Measurements from ENCODE around the gene STK38L.
A peak's percentile ranks its signal among the peaks of the same experiment; 100 is the strongest.

The STK38L gene

DNA sequence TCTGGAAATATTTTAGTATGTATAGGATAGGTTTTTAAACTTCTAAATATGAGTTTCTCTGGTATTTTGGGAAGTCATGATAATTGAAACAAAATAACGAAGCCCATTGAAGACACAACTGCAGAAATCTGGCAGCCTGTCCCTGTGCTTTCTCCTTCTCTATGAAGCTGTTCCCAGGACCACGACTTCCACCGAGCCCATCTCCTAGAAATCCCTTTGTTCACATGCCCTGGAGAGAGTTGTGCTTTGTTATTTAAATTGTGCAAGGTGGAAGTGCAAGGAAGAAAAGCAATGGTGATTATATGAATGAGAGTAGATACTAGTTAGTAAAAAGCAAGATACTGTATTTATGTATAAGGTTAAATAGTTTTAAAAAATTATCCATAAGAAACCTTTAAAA is 32.2 kb downstream of the STK38L start:
- no peak for DNase-seq (ENCODE audit: low read depth in 2 of 2)

DNA sequence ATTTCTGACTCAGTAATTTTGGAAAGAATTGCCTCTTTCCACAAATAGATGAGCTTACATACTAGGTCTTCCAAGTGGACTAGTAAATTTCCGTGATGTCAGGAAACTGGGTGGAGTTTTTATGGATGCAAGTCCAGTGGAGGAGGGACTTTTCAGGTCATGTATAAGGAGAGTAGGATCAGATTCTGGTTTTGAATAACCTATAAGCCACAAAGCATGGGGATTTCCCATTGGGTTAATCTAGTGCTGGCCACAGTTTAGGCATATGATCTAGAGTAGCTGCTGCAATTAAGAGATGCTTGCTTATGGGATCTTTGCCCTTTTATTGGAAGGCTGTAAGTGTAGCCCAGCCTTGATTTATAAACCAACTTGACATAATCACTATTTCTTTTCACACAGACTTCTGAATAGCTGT is 33.8 kb downstream of the STK38L start:
- DNase-seq (ENCODE audit: low read depth in 2 of 2) = peak; percentile 41 to 43

DNA sequence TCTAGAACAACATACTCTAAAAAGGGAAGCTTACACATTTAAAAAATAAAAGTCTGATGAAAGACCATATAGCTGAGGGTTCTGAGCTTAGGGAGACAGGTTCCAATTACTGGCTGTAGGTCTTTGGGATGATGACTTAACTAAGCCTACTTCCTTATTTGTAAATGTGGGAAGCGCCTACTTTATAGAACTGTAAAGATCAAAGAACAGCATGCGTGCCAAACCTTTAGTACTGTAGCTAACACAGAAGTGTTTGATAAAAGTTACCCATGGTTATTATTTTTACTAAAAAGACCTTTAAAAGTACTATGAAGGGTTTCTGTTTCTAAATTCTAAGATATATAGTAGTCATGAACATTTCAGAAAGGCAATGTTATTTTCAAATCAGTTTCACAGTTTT is 35.7 kb downstream of the STK38L start:
- no peak for DNase-seq (ENCODE audit: low read depth in 2 of 2)

DNA sequence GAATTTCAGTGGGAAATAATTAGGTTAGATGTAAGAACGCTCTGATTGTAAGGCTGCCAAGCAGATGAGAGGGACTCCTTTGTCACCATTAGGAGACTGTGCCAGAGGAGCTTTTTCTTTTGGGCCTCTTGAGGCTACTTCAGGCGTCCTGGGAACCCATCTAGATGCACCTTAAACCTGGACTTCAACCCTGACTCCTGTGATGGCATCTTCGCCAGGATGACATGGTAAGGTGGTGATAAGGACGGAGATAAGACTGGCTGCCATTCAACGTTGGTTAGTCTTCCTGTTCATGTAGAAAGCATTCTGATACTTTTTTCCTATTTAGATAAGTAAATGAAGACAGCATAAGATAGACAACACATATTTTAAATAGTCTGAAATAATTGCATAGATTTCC is 36.3 kb downstream of the STK38L start:
- DNase-seq (ENCODE audit: low read depth in 2 of 2) = no peak

DNA sequence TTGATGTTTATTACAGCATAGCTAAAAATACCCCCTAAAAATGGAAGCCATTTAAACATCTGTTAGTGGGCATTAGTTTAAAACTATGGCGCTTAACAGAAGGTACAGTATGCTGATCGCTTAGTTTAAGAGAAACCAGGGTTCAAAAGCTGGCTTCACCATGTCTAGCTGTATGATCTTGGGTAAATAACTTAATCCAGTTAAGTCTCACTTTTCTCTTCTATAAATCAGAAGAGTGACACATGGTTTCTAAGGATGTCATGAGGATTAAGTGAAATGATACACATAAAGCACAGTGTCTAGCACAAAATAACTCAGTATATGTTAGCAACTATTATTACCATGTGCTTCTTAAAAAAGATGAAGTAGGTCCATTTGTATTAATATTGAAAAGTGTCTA is 38.7 kb downstream of the STK38L start:
- DNase-seq (ENCODE audit: low read depth in 2 of 2) = no peak

- no peak for DNase-seq (ENCODE audit: low read depth in 2 of 2)
Observed at GRCh38 chr12:27284021-27284420, 39.9 kb downstream of the STK38L start.

GRCh38 chr12:27284751-27285150 is 40.7 kb downstream of the STK38L start:
- DNase-seq (ENCODE audit: low read depth in 2 of 2) = peak in 1 of 2 experiments; percentile 9

DNA sequence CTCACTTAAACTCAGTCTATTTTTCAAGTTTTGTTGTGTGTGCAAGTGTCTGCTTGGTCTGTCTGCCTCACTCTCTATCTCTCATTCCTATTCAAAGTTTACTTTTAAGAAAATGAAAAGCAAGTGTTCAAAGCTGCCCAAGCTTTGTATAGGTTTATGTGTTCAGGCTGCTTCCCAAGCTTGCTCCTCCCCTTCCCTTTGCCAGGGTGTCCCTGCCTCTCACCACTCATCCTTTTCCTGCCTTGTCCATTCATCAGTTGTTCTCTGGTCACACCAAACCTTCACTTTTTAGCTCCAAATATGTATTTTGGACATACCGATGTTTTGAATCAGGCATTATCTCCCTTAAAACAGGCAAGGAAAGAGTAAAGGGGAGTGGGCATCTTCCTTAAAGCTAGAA is 41.3 kb downstream of the STK38L start:
- DNase-seq (ENCODE audit: low read depth in 2 of 2) = no peak

GRCh38 chr12:27289414-27289813 is 45.3 kb downstream of the STK38L start:
- no peak for DNase-seq (ENCODE audit: low read depth in 2 of 2)

DNA sequence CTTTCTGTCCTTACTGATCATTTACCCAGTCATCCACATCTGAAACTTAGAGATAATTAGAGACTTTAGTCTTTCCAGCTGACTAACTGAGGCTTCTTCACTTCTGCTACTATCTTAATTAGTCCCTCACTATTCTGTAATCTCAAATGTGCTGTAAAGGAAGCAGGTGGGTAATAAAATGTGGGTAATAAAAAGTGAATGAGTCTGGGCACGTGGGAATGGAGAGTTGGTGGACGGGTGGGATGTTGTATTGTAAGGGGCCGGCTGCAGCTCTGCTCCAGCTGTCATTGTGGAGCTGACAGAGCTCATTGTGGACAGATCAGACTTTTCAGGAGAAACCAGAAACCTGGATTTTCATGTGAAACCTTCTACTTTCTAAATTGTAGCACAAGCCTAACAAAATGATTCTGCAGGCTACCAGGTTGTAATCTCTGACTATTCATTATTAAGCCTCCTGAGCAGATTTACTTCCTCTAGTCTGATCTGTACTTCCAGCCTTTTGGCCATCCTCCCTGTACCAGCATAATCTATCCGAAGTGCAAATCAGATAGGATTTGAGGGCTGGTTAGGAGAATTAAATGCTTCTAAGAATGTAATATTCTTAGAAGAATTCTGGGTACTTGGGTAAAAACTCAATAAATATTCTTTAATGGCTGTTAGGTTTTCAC is 46.5 kb downstream of the STK38L start:
- no peak for DNase-seq (ENCODE audit: low read depth in 2 of 2)

- DNase-seq (ENCODE audit: low read depth in 2 of 2) = no peak
Observed at GRCh38 chr12:27291862-27292261, 47.8 kb downstream of the STK38L start.

- no peak for DNase-seq (ENCODE audit: low read depth in 2 of 2)
Observed at GRCh38 chr12:27292718-27293117, 48.6 kb downstream of the STK38L start.

- DNase-seq (ENCODE audit: low read depth in 2 of 2) = no peak
Observed at GRCh38 chr12:27293463-27293862, 49.4 kb downstream of the STK38L start.

DNA sequence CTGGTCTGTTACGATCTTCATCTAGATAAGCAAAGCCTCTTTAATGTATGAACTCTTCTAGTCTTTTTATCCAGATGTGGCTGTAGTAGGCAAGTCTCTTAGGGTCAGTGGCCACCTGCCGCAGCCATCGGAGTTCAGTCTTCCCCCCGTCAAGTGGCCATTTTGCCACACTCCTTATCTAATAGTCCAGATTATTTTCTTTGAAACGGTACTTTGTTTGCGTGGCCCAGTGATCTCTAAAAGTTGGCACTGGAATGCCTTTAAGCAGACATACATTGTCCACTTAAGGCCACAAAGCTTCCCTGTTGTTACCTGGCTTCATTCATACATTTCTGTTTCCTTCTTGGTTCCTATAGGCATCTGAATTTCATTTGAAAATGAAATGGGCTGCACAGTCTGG is 52.6 kb downstream of the STK38L start:
- no peak for DNase-seq (ENCODE audit: low read depth in 2 of 2)

GRCh38 chr12:27297566-27297965 is 53.5 kb downstream of the STK38L start:
- no peak for DNase-seq (ENCODE audit: low read depth in 2 of 2)

GRCh38 chr12:27299102-27299501 is 55.0 kb downstream of the STK38L start:
- DNase-seq (ENCODE audit: low read depth in 2 of 2) = no peak

GRCh38 chr12:27300226-27300625 is 56.1 kb downstream of the STK38L start:
- no peak for DNase-seq (ENCODE audit: low read depth in 2 of 2)

DNA sequence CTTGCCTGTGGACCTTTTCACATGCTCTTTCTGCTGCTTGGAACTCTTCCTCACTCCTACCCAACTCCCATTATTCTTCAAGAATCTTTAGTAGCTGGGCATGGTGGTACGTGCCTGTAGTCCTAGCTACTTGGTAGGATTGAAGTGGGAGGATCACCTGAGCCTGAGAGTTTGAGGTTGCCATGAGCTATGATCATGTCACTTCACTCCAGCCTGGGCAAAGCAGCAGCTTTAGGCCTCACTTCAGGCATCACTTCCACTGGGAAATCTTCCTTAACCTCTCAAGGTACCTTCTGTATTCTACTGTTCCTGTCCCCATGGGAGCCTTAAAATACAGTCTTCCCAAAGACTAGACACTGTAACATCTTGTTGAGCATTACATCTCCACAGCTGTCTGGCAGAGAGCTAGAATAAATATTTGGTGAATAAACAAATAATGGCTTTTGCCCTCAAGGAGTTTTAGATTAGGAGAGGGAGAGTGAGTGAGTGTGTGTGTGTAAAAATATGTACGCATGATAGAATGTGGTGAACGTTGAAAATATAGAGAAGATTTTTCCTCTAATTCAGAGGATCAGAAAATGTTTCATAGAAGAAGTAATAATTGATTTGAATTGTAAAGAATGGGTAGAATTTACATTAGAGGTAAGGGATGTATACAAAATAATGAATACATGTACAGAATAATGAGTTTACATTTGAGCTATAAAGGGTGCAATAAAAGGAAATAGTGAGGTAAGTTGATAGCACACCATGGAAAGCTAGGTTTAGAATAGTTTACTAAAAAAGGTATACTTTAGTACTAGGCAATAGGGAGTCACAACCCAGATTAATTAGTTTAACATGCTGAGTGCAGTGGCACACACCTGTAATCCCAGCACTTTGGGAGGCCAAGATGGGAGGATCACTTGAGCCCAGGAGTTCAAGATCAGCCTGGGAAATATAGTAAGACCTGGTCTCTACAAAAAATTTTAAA is 59.3 kb downstream of the STK38L start:
- no peak for DNase-seq (ENCODE audit: low read depth in 2 of 2)

- no peak for DNase-seq (ENCODE audit: low read depth in 2 of 2)
Observed at GRCh38 chr12:27304856-27305255, 60.8 kb downstream of the STK38L start.

DNA sequence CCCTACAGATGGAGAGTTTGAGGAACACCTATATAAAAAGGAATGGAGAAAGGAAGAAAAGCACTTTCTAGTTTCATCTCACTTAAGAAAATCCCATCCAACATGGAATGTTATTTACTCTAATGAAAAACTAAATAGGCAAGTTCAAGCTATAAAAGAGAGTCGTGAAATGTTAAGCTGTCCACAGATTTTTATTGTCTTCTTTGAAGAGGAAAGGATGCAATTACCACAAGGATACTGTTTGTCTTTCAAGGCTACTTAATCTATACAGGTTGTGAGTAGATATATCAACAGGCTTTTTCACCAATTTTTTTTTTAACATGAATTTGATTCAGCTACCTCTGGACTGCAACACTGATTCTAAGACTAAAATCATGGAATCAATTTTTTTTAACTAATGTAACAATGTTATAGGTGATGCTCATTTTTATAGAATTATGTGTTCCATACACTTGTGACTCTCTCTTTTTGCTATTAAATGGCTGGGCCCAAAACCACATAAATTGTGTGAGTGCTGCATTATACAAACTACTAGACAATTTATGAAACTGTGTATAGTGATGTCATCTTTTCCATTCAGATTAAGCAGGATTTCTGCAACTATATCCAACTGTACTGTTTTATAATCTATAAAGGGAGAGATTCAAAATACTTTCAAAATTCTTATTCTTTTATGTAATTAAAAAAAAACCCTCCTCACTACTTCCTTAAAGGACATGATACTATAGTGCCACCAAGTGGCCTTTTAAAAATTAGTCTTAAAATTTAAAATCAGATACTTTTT is 61.8 kb downstream of the STK38L start:
- DNase-seq (ENCODE audit: low read depth in 2 of 2) = peak in 1 of 2 experiments; percentile 9

GRCh38 chr12:27309293-27309994 is 65.4 kb downstream of the STK38L start:
- no peak for DNase-seq (ENCODE audit: low read depth in 2 of 2)

DNA sequence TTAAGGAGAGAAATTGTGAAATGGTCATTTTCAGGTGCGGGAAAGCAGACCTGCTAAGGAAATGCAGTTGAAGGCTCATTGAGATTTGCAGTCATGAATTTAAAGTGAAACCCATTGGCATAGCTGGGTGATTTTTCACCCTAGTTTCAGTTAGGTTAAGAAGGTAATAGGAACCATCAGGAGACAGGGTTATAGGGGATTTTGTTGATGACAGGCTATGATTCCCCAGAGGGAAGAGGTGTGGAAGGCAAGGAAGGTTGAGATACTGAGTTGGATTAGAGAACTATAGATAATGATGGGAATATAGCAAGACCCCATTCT is 65.9 kb downstream of the STK38L start:
- no peak for DNase-seq (ENCODE audit: low read depth in 2 of 2)

Measured in fibroblast of skin of left biceps (primary cell).